Activated CD4-positive, alpha-beta memory T cell treated with anti-CD3 and anti-CD28 coated beads for 36 hours (primary cell): ENCODE results near the gene TMEM50B. TPM values are rescaled to one million over a fixed set of nuclear protein-coding genes. Genes with fewer than 3 reads are reported as not detected.
"Not testable (repeated sequence)": the region's sequence is repeated elsewhere in the genome, so short reads cannot be mapped to it uniquely, and the experiment has no call there.

Experiments used
- CTCF ChIA-PET: fragments of 350-600 bp; sonication (Branson Sonifier 250); formaldehyde crosslinking; loops from one replicate; lab custom pipeline; 2021; ENCODE audit warnings: antibody characterized with exemption, inconsistent platforms; lab: Charles Lee
- POLR2A ChIA-PET: fragments of 350-600 bp; sonication (Branson Sonifier 250); formaldehyde crosslinking; loops from one replicate; lab custom pipeline; 2021; ENCODE audit warnings: antibody characterized with exemption; lab: Charles Lee
- DNase-seq: peaks from one replicate; pipeline ENCODE4 v3.0.0-alpha.2; 2020
- H3K27ac Mint-ChIP-seq: one replicate; pipeline ENCODE4 v1.8.0; 2021; ENCODE audit warnings: mixed read lengths
- H3K27me3 Mint-ChIP-seq: one replicate; pipeline ENCODE4 v1.8.0; 2021; ENCODE audit warnings: mixed read lengths
- H3K36me3 Mint-ChIP-seq: one replicate; pipeline ENCODE4 v1.8.0; 2021; ENCODE audit warnings: mixed read lengths
- H3K4me1 Mint-ChIP-seq: one replicate; pipeline ENCODE4 v1.8.0; 2021; ENCODE audit warnings: low read depth, mixed read lengths
- H3K4me3 Mint-ChIP-seq: one replicate; pipeline ENCODE4 v1.8.0; 2021; ENCODE audit warnings: mild to moderate bottlenecking, mixed read lengths
- H3K9me3 Mint-ChIP-seq: one replicate; pipeline ENCODE4 v1.8.0; 2021; ENCODE audit warnings: mixed read lengths
- intact Hi-C: fragments of 100-400 bp; cut with micrococcal nuclease; formaldehyde crosslinking; loops from one replicate; pipeline ENCODE4 v1.15.1; 2023
- total RNA-seq, 2 experiments: library from RNA; stranded (reverse); gene quantifications; one replicate each; pipeline ENCODE4 v1.2.3, GENCODE V29; 2021

TMEM50B gene
- total RNA-seq, 2 experiments from 2014 or later, result 18.6 to 21.8 TPM

DNA sequence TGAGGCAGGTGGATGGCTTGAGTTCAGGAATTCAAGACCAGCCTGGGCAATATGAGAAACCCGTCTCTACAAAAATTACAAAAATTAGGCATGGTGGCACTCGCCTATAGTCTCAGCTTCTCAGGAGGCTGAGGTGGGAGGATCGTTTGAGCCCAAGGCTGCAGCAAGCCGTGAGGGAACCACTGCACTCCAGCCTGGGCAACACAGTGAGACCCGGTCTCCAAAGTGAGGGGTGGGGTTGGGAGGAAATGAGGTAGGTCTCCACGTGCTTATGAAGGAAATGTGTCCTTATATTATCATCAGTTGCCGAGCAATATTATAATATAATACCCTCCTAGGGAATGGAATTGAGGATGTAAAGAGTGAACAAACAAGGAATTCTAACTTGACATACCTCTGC lies 2.7 kb downstream of the TMEM50B start:
- POLR2A ChIA-PET, result no interaction called here
- Mint-ChIP-seq H3K27me3 (no peaks in the 10 kb centered on the region), H3K36me3 (peaks cover 2% of the 10 kb centered on the region), H3K4me3 (no peak overlapping the region), H3K9me3 (no peaks in the 10 kb centered on the region), H3K27ac (no peak overlapping the region), H3K4me1 (peaks cover 21% of the 10 kb centered on the region)
- CTCF ChIA-PET, result no interaction called here
- no peak for DNase-seq
- intact Hi-C loops, result loop anchor here (5.0 kb wide), 1 partner anchor 110 kb away; the partner anchor contains the start of gene DONSON

DNA sequence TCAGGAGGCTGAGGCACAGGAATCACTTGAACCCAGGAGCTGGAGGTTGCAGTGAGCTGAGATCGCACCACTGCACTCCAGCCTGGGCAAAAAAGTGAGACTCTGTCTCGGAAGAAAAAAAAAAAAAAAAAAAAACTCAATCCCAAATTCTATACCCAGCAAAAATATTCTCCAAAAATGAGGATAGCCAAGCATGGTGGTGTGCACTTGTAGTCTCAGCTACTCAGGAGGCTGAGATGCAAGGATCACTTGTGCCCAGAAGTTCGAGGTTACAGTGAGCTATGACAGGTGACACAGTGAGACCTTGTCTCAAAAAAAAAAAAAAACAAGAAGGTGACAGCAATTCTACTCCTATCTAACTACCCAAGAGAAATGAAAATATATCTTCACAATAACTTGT lies 6.4 kb downstream of the TMEM50B start:
- Mint-ChIP-seq H3K27me3 (no peaks in the 10 kb centered on the region), H3K36me3 (peaks cover 2% of the 10 kb centered on the region), H3K27ac (no peak overlapping the region), H3K9me3 (no peaks in the 10 kb centered on the region), H3K4me1 (peaks cover 15% of the 10 kb centered on the region), H3K4me3 (no peak overlapping the region)
- ChIA-PET POLR2A (no interaction called here), CTCF (interaction anchor here (0.6 kb wide), 1 partner anchor 1058 kb away, joined by 3 read pairs; no protein-coding TSS in a partner anchor)
- intact Hi-C loops, result no loop called here
- DNase-seq, result no peak

DNA sequence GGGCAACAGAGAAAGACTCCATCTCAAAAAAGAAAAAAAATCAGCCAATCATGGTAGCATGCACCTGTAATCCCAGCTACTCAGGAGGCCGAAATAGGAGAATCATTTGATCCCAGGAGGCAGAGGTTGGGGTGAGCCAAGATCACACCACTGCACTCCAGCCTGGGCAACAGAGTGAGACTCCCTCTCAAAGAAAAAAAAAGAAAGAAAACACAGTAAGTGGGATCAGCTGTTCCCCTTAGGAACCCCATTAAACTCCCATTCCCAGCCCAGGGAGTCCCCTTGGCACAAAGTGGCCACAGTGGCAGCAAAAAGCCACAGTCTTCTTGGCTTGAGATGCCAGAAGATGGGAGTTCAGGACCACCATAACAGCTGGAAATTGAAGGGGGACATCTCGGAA lies 9.1 kb downstream of the TMEM50B start:
- Mint-ChIP-seq H3K27me3 (no peaks in the 10 kb centered on the region), H3K4me1 (peaks cover 8% of the 10 kb centered on the region), H3K36me3 (peaks cover 5% of the 10 kb centered on the region), H3K9me3 (no peaks in the 10 kb centered on the region), H3K27ac (no peak overlapping the region), H3K4me3 (no peak overlapping the region)
- CTCF ChIA-PET, result interaction anchor here (1.2 kb wide), 1 partner anchor 274 kb away, joined by 3 read pairs; no protein-coding TSS in a partner anchor
- no peak for DNase-seq
- POLR2A ChIA-PET, result no interaction called here
- intact Hi-C loops, result no loop called here

DNA sequence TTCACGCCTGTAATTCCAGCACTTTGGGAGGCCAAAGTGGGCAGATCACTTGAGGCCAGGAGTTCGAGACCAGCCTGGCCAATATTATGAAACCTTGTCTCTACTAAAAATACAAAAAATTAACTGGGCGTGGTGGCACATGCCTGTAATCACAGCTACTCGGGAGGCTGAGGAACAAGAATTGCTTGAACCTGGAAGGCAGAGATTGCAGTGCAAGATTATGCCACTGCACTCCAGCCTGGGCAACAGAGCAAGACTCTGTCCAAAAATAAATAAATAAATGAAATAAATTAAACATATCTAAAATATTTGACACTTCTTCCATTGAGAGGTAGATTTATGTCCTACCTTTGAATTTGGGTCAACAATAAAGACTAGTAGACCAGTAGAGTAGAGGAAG lies 10.6 kb downstream of the TMEM50B start:
- CTCF ChIA-PET, H3K4me3 Mint-ChIP-seq, H3K36me3 Mint-ChIP-seq, H3K27me3 Mint-ChIP-seq, intact Hi-C loops, POLR2A ChIA-PET, H3K9me3 Mint-ChIP-seq, H3K27ac Mint-ChIP-seq, DNase-seq, H3K4me1 Mint-ChIP-seq: not testable (repeated sequence)

DNA sequence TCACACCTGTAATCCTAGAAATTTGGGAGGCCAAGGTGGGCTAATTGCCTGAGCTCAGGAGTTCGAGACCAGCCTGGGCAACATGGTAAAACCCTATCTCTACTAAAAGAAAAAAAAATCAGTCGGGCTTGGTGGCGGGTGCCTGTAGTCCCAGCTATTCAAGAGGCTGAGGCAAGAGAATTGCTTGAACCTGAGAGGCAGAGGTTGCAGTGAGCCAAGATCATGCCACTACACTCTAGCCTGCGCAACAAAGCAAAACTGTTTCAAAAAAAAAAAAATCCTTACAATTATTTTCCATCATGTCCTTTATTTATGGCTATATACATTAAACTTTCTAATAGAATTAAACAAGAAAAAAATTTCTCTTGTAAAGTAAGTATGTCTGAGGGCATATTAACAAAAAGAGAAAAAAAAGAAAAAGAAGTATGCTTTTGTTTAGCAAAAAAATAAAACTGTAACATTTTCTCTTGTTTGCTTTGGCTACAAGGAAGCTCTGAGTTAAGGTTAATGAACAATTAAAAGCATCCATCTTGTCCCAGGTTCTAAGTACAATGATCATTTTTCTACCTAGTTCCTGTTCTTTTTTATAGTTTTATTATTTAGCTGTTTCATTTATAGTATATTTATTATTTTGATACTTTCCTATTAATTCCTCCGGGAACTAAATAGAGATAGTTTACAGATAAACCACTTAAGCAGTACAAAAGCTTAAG lies 18.1 kb downstream of the TMEM50B start:
- Mint-ChIP-seq H3K4me1 (no peaks in the 10 kb centered on the region), H3K4me3 (no peak overlapping the region), H3K9me3 (no peaks in the 10 kb centered on the region), H3K27me3 (no peaks in the 10 kb centered on the region), H3K36me3 (peaks cover 3% of the 10 kb centered on the region), H3K27ac (no peak overlapping the region)
- intact Hi-C loops, result no loop called here
- ChIA-PET POLR2A (no interaction called here), CTCF (interaction anchor here (0.7 to 1.8 kb wide), 3 partner anchors 17 to 329 kb away, joined by 3 to 7 read pairs (median 6); partner anchors contain the start of gene TMEM50B)
- DNase-seq, result no peak

DNA sequence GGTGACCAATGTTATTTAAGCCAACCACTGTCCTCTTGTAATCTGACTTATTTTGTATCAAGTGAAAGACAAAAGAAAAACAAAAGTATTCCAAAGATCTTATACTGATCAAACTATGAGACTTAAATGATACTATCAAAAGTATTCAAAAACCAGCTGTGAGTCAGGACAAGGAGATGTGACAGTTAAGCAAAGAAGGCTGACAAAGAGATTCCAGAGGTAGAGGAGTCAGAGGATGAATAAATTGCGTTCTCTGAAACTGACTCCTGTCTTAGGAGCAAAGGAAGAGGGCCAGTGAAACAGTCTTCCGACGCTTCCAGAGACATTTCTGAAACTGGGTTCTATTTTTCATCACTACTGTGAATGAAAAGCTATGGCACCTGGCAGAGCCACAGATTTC lies 20.9 kb downstream of the TMEM50B start:
- Mint-ChIP-seq H3K27me3 (no peaks in the 10 kb centered on the region), H3K36me3 (peaks cover 3% of the 10 kb centered on the region), H3K9me3 (no peaks in the 10 kb centered on the region), H3K27ac (no peak overlapping the region), H3K4me1 (no peaks in the 10 kb centered on the region), H3K4me3 (no peak overlapping the region)
- POLR2A ChIA-PET, result interaction anchor here (0.8 kb wide), 1 partner anchor 20 kb away, joined by 3 read pairs; no protein-coding TSS in a partner anchor
- intact Hi-C loops, result no loop called here
- CTCF ChIA-PET, result interaction anchor here (0.8 to 2.4 kb wide), 4 partner anchors 9 to 147 kb away, joined by 3 to 10 read pairs (median 4); no protein-coding TSS in a partner anchor
- no peak for DNase-seq

DNA sequence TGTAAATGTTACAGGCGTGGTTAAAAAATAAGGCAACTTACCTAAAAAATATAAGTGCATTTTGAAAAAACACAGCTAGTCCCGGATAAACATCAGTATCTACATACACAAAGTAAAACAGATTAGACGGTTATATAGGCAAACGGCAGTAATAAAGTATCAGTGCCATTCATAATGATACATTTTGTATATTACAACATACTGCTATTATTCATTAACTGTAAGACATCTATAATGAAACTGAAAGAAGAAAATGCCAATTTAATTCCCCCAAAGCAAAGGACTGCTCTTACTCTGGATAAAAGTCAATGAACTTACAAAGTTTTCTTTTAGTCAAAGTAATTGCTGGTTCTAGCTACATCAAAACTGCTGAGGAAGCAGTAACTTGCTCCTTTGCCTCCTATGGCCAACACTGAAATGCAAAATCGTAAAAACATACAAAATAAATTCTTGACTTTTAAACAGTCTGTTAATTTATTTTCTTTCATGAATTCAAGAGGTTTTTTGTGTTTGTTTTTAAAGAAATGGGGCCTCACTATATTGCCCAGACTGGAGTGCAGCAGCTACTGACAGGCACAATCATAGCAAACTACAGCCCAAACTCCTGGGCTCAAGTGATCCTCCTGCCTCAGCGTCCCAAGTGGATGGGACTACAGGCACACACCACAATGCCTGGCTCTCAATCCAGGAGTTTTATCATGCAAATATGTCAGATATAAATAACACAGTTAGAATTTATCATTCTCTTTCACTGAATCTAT lies 23.9 kb downstream of the TMEM50B start:
- H3K9me3 Mint-ChIP-seq, result no peaks in the 10 kb centered on the region
- no peaks in the 10 kb centered on the region for H3K27me3 Mint-ChIP-seq
- peaks cover 6% of the 10 kb centered on the region for H3K36me3 Mint-ChIP-seq
- ChIA-PET CTCF (interaction anchor here (1.3 to 1.9 kb wide), 2 partner anchors 10 to 259 kb away, joined by 4 to 7 read pairs; no protein-coding TSS in a partner anchor), POLR2A (no interaction called here)
- no peak overlapping the region for H3K27ac Mint-ChIP-seq
- intact Hi-C loops, result no loop called here
- DNase-seq, result no peak
- H3K4me3 Mint-ChIP-seq, result no peak overlapping the region
- H3K4me1 Mint-ChIP-seq, result no peaks in the 10 kb centered on the region

DNA sequence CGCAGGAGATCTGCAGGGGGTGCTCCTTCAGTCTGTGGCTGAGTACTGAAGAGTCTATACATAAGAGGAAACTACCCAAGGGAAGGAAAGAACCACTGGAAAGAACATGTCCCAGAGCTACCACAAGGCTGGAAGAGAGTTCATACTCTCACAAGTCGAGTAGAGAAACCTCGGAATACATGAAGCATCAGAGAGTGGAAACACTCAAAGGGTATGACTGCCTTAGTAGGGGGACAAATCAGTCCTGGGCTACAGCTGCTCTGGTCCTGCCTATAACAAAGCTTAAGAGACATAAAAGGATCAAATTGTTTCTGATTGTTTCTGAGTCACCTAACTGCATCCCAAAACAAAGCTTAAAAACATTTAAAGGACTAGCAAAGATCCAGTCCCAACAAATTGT lies 27.4 kb downstream of the TMEM50B start:
- Mint-ChIP-seq H3K4me1 (no peaks in the 10 kb centered on the region), H3K27me3 (no peaks in the 10 kb centered on the region), H3K27ac (no peak overlapping the region), H3K9me3 (no peaks in the 10 kb centered on the region), H3K36me3 (peaks cover 5% of the 10 kb centered on the region), H3K4me3 (no peak overlapping the region)
- POLR2A ChIA-PET, result no interaction called here
- CTCF ChIA-PET, result interaction anchor here (1.2 kb wide), 1 partner anchor 154 kb away, joined by 3 read pairs; no protein-coding TSS in a partner anchor
- DNase-seq, result no peak
- intact Hi-C loops, result no loop called here

DNA sequence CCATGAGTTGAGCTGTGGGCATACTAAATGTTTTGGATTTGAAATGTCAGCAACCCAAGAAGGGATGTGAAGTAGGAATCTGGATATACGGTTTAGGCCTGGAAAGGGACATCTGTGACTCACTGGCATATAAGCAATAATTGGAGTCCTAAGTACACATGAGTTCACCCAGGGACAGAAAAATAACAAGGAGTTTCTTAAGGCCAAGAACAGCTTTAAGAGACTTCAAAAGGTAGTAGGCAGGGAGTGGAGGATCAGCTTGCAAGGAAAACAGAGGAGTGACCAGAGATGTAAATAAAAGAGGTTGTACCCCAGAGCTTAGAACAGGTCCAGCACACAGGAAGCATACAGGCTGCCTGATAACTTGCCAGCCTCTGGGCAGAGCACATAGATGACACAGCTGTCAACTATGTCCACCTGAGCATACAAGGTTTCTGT lies 28.1 kb downstream of the TMEM50B start:
- Mint-ChIP-seq H3K27me3 (no peaks in the 10 kb centered on the region), H3K27ac (no peak overlapping the region), H3K36me3 (peaks cover 5% of the 10 kb centered on the region), H3K4me1 (no peaks in the 10 kb centered on the region), H3K4me3 (no peak overlapping the region), H3K9me3 (no peaks in the 10 kb centered on the region)
- ChIA-PET POLR2A (no interaction called here), CTCF (interaction anchor here (0.8 to 1.2 kb wide), 2 partner anchors 154 to 255 kb away, joined by 3 read pairs; no protein-coding TSS in a partner anchor)
- intact Hi-C loops, result no loop called here
- DNase-seq, result no peak

DNA sequence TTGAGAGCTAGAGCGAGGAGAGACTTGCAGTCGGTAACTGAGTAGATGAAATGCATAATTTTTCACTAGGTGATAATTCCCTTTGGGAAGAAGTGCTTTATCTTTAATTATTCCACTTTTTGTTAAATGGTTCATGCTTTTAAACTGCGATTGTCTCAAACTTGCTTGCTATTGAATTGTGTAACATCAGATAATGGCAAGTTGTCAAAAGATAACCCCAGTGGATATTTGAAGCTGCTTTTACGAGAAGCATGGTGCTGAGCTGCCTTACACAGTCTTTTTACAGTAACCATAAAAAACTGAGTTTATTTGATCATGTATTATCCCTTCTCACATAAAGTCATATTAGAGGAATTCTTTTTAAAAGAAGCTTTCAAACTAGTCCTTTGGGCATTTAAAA lies 30.2 kb downstream of the TMEM50B start:
- Mint-ChIP-seq H3K36me3 (peaks cover 3% of the 10 kb centered on the region), H3K27me3 (no peaks in the 10 kb centered on the region), H3K4me3 (no peak overlapping the region), H3K4me1 (peaks cover 3% of the 10 kb centered on the region), H3K27ac (no peak overlapping the region), H3K9me3 (no peaks in the 10 kb centered on the region)
- DNase-seq, result no peak
- intact Hi-C loops, result no loop called here
- CTCF ChIA-PET, result interaction anchor here (0.7 to 1.3 kb wide), 3 partner anchors 242 to 253 kb away, joined by 3 to 9 read pairs (median 5); no protein-coding TSS in a partner anchor
- POLR2A ChIA-PET, result no interaction called here

DNA sequence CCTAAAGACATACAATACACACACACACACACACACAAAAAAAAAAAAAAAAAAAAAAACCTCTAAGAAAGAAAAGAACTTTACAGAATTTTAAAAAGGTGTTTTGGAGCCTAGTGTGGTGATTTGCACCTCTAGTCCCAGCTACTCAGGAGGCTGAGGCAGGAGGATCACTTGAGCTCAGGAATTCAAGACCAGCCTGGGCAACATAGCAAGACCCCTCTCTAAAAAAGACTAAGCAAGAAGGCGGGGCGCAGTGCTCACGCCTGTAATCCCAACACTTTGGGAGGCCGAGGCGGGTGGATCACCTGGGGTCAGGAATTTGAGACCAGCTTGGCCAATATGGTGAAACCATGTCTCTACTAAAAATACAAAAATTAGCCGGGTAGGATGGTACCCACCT lies 33.2 kb downstream of the TMEM50B start:
- H3K9me3 Mint-ChIP-seq, DNase-seq, H3K36me3 Mint-ChIP-seq, H3K27me3 Mint-ChIP-seq, POLR2A ChIA-PET, H3K27ac Mint-ChIP-seq, H3K4me1 Mint-ChIP-seq, H3K4me3 Mint-ChIP-seq, intact Hi-C loops: not testable (repeated sequence)
- CTCF ChIA-PET, result interaction anchor here (0.7 to 6.6 kb wide), 8 partner anchors 8 to 319 kb away, joined by 3 to 72 read pairs (median 8); partner anchors contain the start of gene IFNAR1

DNA sequence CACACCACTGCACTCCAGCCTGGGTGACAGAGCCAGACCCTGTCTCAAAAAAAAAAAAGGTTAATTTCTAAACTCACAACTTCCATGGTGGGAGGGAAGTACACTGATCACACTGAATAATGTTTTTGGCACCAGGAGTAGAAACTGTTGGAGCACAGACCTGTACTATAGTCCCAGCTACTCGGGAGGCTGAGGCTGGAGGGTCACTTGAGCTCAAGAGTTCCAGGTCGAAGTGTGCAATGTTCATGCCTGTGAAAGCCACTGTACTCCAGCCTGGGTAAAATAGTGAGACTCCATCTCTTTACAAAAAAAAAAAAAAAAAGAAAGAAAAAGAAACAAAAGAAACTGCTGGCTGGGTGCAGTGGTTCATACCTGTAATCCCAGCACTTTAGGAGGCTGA lies 35.3 kb downstream of the TMEM50B start:
- DNase-seq, result no peak
- intact Hi-C loops, result loop anchor here (2.0 kb wide), 1 partner anchor 62 kb away; no protein-coding TSS in a partner anchor
- Mint-ChIP-seq H3K9me3 (no peaks in the 10 kb centered on the region), H3K27me3 (no peaks in the 10 kb centered on the region), H3K4me3 (no peak overlapping the region), H3K27ac (no peak overlapping the region), H3K36me3 (peaks cover 2% of the 10 kb centered on the region), H3K4me1 (peaks cover 3% of the 10 kb centered on the region)
- POLR2A ChIA-PET, result interaction anchor here (1.0 kb wide), 1 partner anchor 10 kb away, joined by 4 read pairs; no protein-coding TSS in a partner anchor
- CTCF ChIA-PET, result interaction anchor here (0.6 to 6.6 kb wide), 43 partner anchors 9 to 687 kb away, joined by 3 to 72 read pairs (median 5); partner anchors contain the start of genes IFNAR1, IL10RB and TMEM50B
